AG09309 (cell line): ENCODE measurements around the gene WDFY4.

Experiments
- DNase-seq: peaks from one replicate; pipeline ENCODE4 v3.0.0-alpha.2; 2010; ENCODE audit warnings: low read depth
- H3K4me3 ChIP-seq: 2 replicates; pipeline ENCODE4 v1.5.1; 2011; ENCODE audit warnings: mild to moderate bottlenecking, low read depth, low read length, moderate library complexity; ENCODE audit not compliant: control insufficient read depth
- TF ChIP-seq, protein P1 (sequence below): IDR thresholded peaks from 2 replicates; pipeline ENCODE4 v1.5.1; 2011; ENCODE audit warnings: mild to moderate bottlenecking, low read depth, low read length, inconsistent platforms; ENCODE audit not compliant: insufficient read depth, control insufficient read depth; ENCODE audit errors: missing control alignments

Gene WDFY4

DNA sequence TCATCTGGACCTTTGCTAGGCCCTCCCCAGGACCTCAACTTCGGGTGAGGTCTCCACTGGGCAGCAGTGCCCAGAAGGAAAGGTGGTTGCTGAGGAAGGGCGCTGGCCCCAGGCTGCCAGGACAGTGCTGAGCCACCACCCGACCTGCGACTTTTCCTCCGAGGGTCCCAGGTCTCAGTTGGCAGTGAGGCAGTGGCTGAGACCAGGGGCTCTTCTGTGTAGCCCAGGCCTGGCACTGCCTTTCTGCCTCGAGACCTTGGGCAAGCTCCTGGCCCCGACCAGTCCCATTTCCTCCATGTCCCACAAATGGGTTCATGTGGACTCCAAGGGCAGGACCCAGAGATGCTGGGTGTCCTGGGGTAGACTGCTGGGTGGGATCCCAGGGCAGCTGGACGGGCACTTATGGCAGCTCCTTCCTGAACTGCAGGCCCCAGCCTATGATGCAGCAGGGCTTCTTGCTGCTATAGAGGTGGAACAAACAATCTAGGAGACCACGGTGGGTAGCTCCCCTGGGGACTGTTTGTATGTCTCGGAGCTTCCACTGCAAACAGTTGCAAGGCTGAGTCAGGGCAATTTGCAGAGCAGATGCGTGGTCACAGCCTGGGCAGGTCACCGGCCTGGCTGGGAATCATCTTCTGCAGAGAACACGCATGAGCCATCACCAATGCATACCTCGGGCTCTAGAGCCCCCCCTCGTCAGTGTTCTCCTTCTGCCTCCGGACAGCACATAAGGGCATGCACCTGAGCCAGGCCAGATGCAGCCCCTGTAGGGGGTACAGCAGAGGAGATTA, 272.9 kb downstream of the WDFY4 start:
- DNase-seq: no peak

DNA sequence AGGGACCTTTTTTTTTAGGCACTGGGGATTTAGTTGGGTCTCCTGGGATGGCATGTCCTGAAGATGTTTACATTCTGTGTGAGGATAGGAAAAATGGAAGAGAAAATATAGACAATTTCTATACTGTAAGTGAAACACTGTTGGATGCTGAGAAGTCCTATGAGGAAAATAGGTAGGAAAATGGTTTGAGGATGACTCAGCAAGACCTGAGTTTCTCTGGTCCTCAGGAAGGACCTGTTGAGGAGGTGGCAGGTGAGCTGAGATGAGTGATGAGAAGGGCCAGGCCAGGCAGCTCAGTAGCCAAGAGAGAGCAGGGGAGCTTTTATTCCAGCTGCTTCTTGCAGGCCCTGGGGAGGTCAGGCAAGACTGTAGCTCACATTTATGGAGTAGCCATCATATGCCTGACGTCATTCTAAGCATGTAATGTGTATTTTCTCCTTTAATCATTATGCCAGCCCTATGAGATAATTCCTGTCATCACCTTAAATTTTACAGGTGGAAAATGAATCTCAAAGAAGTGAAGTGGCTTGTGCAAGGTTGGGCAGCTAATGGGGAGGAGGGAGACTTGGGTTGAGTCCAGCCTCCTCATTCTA, 274.0 kb downstream of the WDFY4 start:
- H3K4me3 ChIP-seq: no peak overlapping the region
- TF ChIP-seq, protein P1, sequence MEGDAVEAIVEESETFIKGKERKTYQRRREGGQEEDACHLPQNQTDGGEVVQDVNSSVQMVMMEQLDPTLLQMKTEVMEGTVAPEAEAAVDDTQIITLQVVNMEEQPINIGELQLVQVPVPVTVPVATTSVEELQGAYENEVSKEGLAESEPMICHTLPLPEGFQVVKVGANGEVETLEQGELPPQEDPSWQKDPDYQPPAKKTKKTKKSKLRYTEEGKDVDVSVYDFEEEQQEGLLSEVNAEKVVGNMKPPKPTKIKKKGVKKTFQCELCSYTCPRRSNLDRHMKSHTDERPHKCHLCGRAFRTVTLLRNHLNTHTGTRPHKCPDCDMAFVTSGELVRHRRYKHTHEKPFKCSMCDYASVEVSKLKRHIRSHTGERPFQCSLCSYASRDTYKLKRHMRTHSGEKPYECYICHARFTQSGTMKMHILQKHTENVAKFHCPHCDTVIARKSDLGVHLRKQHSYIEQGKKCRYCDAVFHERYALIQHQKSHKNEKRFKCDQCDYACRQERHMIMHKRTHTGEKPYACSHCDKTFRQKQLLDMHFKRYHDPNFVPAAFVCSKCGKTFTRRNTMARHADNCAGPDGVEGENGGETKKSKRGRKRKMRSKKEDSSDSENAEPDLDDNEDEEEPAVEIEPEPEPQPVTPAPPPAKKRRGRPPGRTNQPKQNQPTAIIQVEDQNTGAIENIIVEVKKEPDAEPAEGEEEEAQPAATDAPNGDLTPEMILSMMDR: no peak
- DNase-seq: no peak

More for the DNA sequence above, 272.9 kb downstream of the WDFY4 start:
- H3K4me3 ChIP-seq: no peak overlapping the region
- TF ChIP-seq, protein P1: no peak

DNA sequence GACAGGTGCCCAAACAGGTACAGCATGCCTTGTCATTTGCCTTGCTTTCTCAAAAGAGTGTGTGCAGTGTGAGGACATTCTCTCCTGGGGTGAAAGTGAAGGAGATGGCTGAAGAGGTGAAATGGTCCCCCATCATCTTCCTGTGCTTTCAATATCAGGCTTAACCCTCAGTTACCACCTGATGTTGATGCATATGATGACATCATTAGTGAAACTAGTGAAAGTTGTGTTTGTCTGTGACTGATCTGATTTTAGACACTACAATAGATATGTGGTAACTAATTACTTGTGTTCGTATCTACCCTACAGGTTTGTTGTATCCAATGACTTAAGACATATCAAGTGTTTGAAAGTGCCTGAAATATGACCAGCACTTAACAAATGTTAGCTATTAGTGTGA, 279.4 kb downstream of the WDFY4 start:
- H3K4me3 ChIP-seq: no peak overlapping the region
- TF ChIP-seq, protein P1: no peak

DNA sequence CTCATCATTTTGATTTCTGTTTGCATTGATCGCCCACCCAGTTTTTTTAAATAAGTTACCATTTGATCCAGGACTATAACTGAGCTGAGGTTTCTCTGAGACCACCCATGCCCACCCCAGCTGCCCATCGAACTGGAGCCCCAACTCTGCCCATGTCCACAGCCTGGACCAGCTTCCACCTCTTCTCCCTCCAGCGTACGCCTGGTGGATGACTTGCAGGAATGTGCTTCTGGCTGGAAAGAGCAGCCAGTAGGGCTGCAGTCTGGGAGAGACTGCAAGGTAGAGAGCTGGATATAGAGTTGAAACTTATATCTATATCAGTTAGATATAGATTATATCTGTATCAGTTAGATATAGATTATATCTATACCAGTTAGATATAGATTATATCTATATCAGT, 280.8 kb downstream of the WDFY4 start:
- TF ChIP-seq, protein P1: no peak
- no peak overlapping the region for H3K4me3 ChIP-seq
- DNase-seq: no peak

More for the DNA sequence above, 279.4 kb downstream of the WDFY4 start:
- DNase-seq: no peak

DNA sequence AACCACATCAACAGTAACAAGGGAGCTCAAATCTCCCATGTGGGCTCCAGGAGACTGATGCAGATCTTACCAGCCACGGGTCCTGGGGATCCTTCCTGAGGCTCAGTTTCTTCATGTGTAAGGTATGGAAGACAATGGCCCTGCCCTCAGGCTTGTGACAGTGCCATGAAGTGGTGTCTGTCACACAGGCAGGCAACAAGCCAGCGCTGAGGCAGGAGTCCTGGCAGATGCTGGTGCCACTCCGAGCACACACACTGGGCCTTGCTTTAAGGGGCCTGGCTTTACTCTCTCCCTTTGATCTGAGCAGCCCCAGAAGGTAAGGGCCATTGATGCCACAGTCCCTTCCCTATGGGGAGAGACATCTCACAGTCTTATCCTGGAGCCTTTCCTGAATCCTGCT, 283.4 kb downstream of the WDFY4 start:
- TF ChIP-seq, protein P1: no peak
- no peak for DNase-seq
- no peak overlapping the region for H3K4me3 ChIP-seq

DNA sequence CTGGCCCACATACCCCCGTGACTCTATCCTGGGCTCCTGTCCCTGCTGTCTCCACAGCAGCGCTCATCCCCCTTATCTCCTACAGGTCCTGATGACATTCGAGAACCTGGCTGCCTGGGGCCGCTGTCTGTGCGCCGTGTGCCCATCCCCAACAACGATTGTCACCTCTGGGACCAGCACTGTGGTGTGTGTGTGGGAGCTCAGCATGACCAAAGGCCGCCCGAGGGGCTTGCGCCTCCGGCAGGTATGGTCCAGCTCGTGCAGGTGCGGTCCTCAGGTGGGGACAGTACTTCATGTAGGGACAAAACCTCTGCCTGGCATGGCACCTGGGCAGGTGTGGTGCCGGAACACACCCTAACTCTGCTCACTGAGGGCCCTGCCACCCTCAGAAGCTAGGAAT, 285.4 kb downstream of the WDFY4 start:
- no peak overlapping the region for H3K4me3 ChIP-seq
- TF ChIP-seq, protein P1: no peak
- DNase-seq: no peak
